Smooth muscle cell (in vitro differentiated cells): ENCODE data around the gene MEF2A. TPM values are rescaled to one million over a fixed set of nuclear protein-coding genes. Genes with fewer than 3 reads are reported as not detected.

Experiments
- DNase-seq: peaks from one replicate; lab custom pipeline; 2025; ENCODE audit not compliant: unreplicated experiment; lab: John Stamatoyannopoulos, UW
- H2AFZ ChIP-seq: fragments of 200-600 bp; sonication (generic); 2 replicates; pipeline ENCODE4 v1.6.0; 2016; ENCODE audit warnings: antibody characterized with exemption, low read depth, mild to moderate bottlenecking
- H3F3A ChIP-seq: fragments of 200-600 bp; sonication (generic); 2 replicates; pipeline ENCODE4 v1.6.0; 2017; ENCODE audit warnings: antibody characterized with exemption, low read depth
- H3K27ac ChIP-seq: fragments of 200-600 bp; sonication (generic); 2 replicates; pipeline ENCODE4 v1.5.1; 2016; ENCODE audit warnings: low read depth, mild to moderate bottlenecking
- H3K27me3 ChIP-seq: fragments of 200-600 bp; sonication (generic); 2 replicates; pipeline ENCODE4 v1.6.1; 2016; ENCODE audit warnings: low read depth, mild to moderate bottlenecking
- H3K36me3 ChIP-seq: fragments of 200-600 bp; sonication (generic); 2 replicates; pipeline ENCODE4 v1.5.1; 2016; ENCODE audit warnings: low read depth
- H3K4me1 ChIP-seq: fragments of 200-600 bp; sonication (generic); 2 replicates; pipeline ENCODE4 v1.5.1; 2016; ENCODE audit warnings: low read depth
- H3K4me2 ChIP-seq: fragments of 200-600 bp; sonication (generic); 2 replicates; pipeline ENCODE4 v1.6.0; 2016; ENCODE audit warnings: mild to moderate bottlenecking
- H3K4me3 ChIP-seq: fragments of 200-600 bp; sonication (generic); 2 replicates; pipeline ENCODE4 v1.5.1; 2016; ENCODE audit warnings: mild to moderate bottlenecking
- H3K79me2 ChIP-seq: fragments of 200-600 bp; sonication (generic); 2 replicates; pipeline ENCODE4 v1.6.0; 2016; ENCODE audit warnings: low read depth, mild to moderate bottlenecking
- H3K9ac ChIP-seq: fragments of 200-600 bp; sonication (generic); 2 replicates; pipeline ENCODE4 v1.6.0; 2016; ENCODE audit warnings: low read depth
- H3K9me3 ChIP-seq: fragments of 200-600 bp; sonication (generic); replicated peaks from 2 replicates; pipeline ENCODE4 v1.5.1; 2016; ENCODE audit warnings: low read depth
- H4K20me1 ChIP-seq: fragments of 200-600 bp; sonication (generic); 2 replicates; pipeline ENCODE4 v1.6.0; 2016; ENCODE audit warnings: low read depth
- CTCF ChIP-seq: fragments of 200-600 bp; sonication (generic); IDR thresholded peaks from 2 replicates; pipeline ENCODE4 v1.5.1; 2017; ENCODE audit warnings: borderline replicate concordance, mild to moderate bottlenecking, antibody characterized with exemption; ENCODE audit not compliant: insufficient read depth, poor library complexity, severe bottlenecking
- WGBS: methylation state at CpG from one replicate; pipeline ENCODE4 v1.1.7; 2016; ENCODE audit warnings: low lambda C conversion rate; 5-methylcytosine and 5-hydroxymethylcytosine counted together
- polyA plus RNA-seq: library from polyadenylated mRNA; unstranded; fragments of >200 nt; fragmentation: Nextera tagmentation; extraction: Ambion mirVana; gene quantifications from 2 replicates; pipeline ENCODE4 v1.2.1, GENCODE V29; 2016
- total RNA-seq: library from RNA; depleted of rRNA; stranded (reverse); fragments of >200 nt; gene quantifications from 2 replicates; pipeline ENCODE4 v1.2.3, GENCODE V29; 2014

Gene MEF2A
- total and polyA plus RNA-seq, 2 experiments from 2014 or later = 12.3 to 75.8 TPM

GRCh38 chr15:99635145-99635544 lies 69.4 kb downstream of the MEF2A start:
- Histone ChIP-seq H3K9me3 (no peaks in the 10 kb centered on the region), H3K36me3 (no peaks in the 10 kb centered on the region), H4K20me1 (peaks cover 45% of the 10 kb centered on the region), H3K9ac (no peak overlapping the region), H3K27me3 (no peaks in the 10 kb centered on the region), H3K4me2 (no peak overlapping the region), H3K4me3 (no peak overlapping the region), H3K27ac (no peak overlapping the region), H3F3A (no peaks in the 10 kb centered on the region), H2AFZ (no peak overlapping the region), H3K4me1 (no peaks in the 10 kb centered on the region), H3K79me2 (peaks cover 76% of the 10 kb centered on the region)
- no peak for DNase-seq
- TF ChIP-seq CTCF = no peak
- WGBS = 100% methylated on average over 3 of the region's 3 CpGs

DNA sequence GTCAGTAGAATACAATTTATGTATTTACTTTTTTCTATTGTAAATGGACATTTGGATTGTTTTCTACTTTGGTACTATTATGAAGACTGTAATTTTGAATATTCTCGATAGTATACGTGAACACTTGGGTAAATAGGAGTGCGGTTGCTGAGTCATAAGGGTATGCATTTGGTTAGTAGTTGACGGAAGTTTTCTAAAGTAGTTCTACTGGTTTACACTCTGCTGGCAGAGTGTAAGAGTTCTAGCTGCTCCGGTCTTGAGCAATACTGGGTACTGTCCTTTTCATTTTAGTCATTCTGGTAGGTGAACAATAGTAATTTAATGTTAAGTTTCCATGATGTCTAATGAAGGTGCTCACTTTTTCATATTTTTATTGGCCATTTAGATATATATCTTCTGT lies 70.0 kb downstream of the MEF2A start:
- H3K4me3 ChIP-seq = no peak overlapping the region
- H3K36me3 ChIP-seq = peaks cover 3% of the 10 kb centered on the region
- no peaks in the 10 kb centered on the region for H3K4me1 ChIP-seq
- H3K79me2 ChIP-seq = peaks cover 73% of the 10 kb centered on the region
- H4K20me1 ChIP-seq = peaks cover 38% of the 10 kb centered on the region
- H3K27me3 ChIP-seq = no peaks in the 10 kb centered on the region
- H3K27ac ChIP-seq = no peak overlapping the region
- H3K9ac ChIP-seq = no peak overlapping the region
- no peaks in the 10 kb centered on the region for H3K9me3 ChIP-seq
- DNase-seq = no peak
- no peak overlapping the region for H2AFZ ChIP-seq
- H3F3A ChIP-seq = no peaks in the 10 kb centered on the region
- WGBS = 86% methylated on average over 5 of the region's 5 CpGs
- no peak overlapping the region for H3K4me2 ChIP-seq
- no peak for TF ChIP-seq CTCF

- Histone ChIP-seq H2AFZ (no peak overlapping the region), H3F3A (no peaks in the 10 kb centered on the region), H4K20me1 (peaks cover 9% of the 10 kb centered on the region), H3K4me1 (no peaks in the 10 kb centered on the region), H3K4me3 (no peak overlapping the region), H3K4me2 (no peak overlapping the region), H3K27ac (no peak overlapping the region), H3K9me3 (peaks cover 5% of the 10 kb centered on the region), H3K79me2 (peaks cover 25% of the 10 kb centered on the region), H3K9ac (no peak overlapping the region), H3K36me3 (peaks cover 18% of the 10 kb centered on the region), H3K27me3 (no peaks in the 10 kb centered on the region)
- no peak for TF ChIP-seq CTCF
- 87% methylated on average over 2 of the region's 2 CpGs for WGBS
- no peak for DNase-seq
Observed at GRCh38 chr15:99644913-99645542, 79.2 kb downstream of the MEF2A start.

- no peak for TF ChIP-seq CTCF
- Histone ChIP-seq H3K9ac (no peak overlapping the region), H3F3A (no peaks in the 10 kb centered on the region), H3K4me2 (no peak overlapping the region), H3K36me3 (peaks cover 17% of the 10 kb centered on the region), H2AFZ (no peak overlapping the region), H3K4me1 (no peaks in the 10 kb centered on the region), H3K79me2 (peaks cover 20% of the 10 kb centered on the region), H3K4me3 (no peak overlapping the region), H3K9me3 (peaks cover 5% of the 10 kb centered on the region), H3K27me3 (no peaks in the 10 kb centered on the region), H4K20me1 (peaks cover 9% of the 10 kb centered on the region), H3K27ac (no peak overlapping the region)
- 94% methylated on average over 3 of the region's 3 CpGs for WGBS
- DNase-seq = no peak
Observed at GRCh38 chr15:99645543-99645935, 79.8 kb downstream of the MEF2A start.
